SK-N-SH treated with all-trans-retinoic acid at 6 μM for 48 hours (cell line): ENCODE results near the gene PSME1.

Experiments
- ATAC-seq: fragments of 200-7000 bp; cut with Tn5 transposase; 3 replicates; pipeline ENCODE4 v1.9.1; 2020; ENCODE audit warnings: mild to moderate bottlenecking, moderate library complexity
- ARNTL ChIP-seq: fragments of 450-650 bp; formaldehyde crosslinking; IDR thresholded peaks from 2 replicates; pipeline ENCODE4 v1.5.0; 2020; ENCODE audit warnings: low read depth, mild to moderate bottlenecking, moderate library complexity, borderline replicate concordance
- BACH2 ChIP-seq: fragments of 250-450 bp; sonication (Bioruptor Pico); IDR thresholded peaks from 2 replicates; pipeline ENCODE4 v1.9.0; 2021; ENCODE audit warnings: mild to moderate bottlenecking, borderline replicate concordance
- CSDC2 ChIP-seq: fragments of 250-450 bp; sonication (Bioruptor Pico); IDR thresholded peaks from 2 replicates; pipeline ENCODE4 v1.5.0; 2020; ENCODE audit warnings: mild to moderate bottlenecking, moderate library complexity
- ESRRG ChIP-seq: fragments of 250-450 bp; sonication (Bioruptor Pico); IDR thresholded peaks from 2 replicates; pipeline ENCODE4 v1.6.1; 2021; ENCODE audit warnings: mild to moderate bottlenecking
- GLIS3 ChIP-seq: fragments of 250-450 bp; sonication (Bioruptor Pico); IDR thresholded peaks from 2 replicates; pipeline ENCODE4 v1.5.0; 2020; ENCODE audit warnings: mild to moderate bottlenecking, moderate library complexity
- ISL1 ChIP-seq: fragments of 250-450 bp; sonication (Bioruptor Pico); IDR thresholded peaks from 2 replicates; pipeline ENCODE4 v2.1.2; 2022; ENCODE audit warnings: mild to moderate bottlenecking, moderate library complexity
- OSR1 ChIP-seq: fragments of 250-450 bp; sonication (Bioruptor Pico); IDR thresholded peaks from 2 replicates; pipeline ENCODE4 v1.8.0; 2022; ENCODE audit warnings: moderate library complexity, mild to moderate bottlenecking, inconsistent platforms
- PPARA ChIP-seq: fragments of 250-450 bp; sonication (Bioruptor Pico); IDR thresholded peaks from 2 replicates; pipeline ENCODE4 v1.5.0; 2020; ENCODE audit warnings: mild to moderate bottlenecking, borderline replicate concordance
- RARB ChIP-seq: fragments of 250-450 bp; sonication (Bioruptor Pico); IDR thresholded peaks from 2 replicates; pipeline ENCODE4 v1.8.0; 2021; ENCODE audit warnings: mild to moderate bottlenecking, moderate library complexity
- SNAI2 ChIP-seq: fragments of 250-450 bp; sonication (Bioruptor Pico); IDR thresholded peaks from 2 replicates; pipeline ENCODE4 v1.5.0; 2020; ENCODE audit warnings: mild to moderate bottlenecking, moderate library complexity
- TOX ChIP-seq: fragments of 250-450 bp; sonication (Bioruptor Pico); IDR thresholded peaks from 2 replicates; pipeline ENCODE4 v1.8.0; 2021; ENCODE audit warnings: mild to moderate bottlenecking, moderate library complexity, borderline replicate concordance
- ZC3H10 ChIP-seq: fragments of 250-450 bp; sonication (Bioruptor Pico); IDR thresholded peaks from 2 replicates; pipeline ENCODE4 v1.5.1; 2021; ENCODE audit warnings: mild to moderate bottlenecking, moderate library complexity
- ZFP3 ChIP-seq: fragments of 250-450 bp; sonication (Bioruptor Pico); IDR thresholded peaks from 2 replicates; pipeline ENCODE4 v1.5.0; 2020; ENCODE audit warnings: mild to moderate bottlenecking, moderate library complexity
- ZFP30 ChIP-seq: fragments of 450-650 bp; formaldehyde crosslinking; IDR thresholded peaks from 2 replicates; pipeline ENCODE4 v1.5.0; 2022; ENCODE audit warnings: mild to moderate bottlenecking, moderate library complexity
- ZNF8 ChIP-seq: fragments of 450-650 bp; formaldehyde crosslinking; IDR thresholded peaks from 2 replicates; pipeline ENCODE4 v1.5.0; 2020; ENCODE audit warnings: mild to moderate bottlenecking, moderate library complexity
- TF ChIP-seq, protein P1 (sequence below): fragments of 250-450 bp; sonication (Bioruptor Pico); IDR thresholded peaks from 2 replicates; pipeline ENCODE4 v1.8.0; 2021; ENCODE audit warnings: low read depth, mild to moderate bottlenecking, moderate library complexity, borderline replicate concordance
- TF ChIP-seq, protein P2 (sequence below): fragments of 250-450 bp; sonication (Bioruptor Pico); IDR thresholded peaks from 2 replicates; pipeline ENCODE4 v1.5.1; 2021; ENCODE audit warnings: mild to moderate bottlenecking, moderate library complexity
- TF ChIP-seq, protein P3 (sequence below): fragments of 250-450 bp; sonication (Bioruptor Pico); IDR thresholded peaks from 2 replicates; pipeline ENCODE4 v1.5.0; 2020; ENCODE audit warnings: mild to moderate bottlenecking, moderate library complexity
- TF ChIP-seq, protein P4 (sequence below): fragments of 250-450 bp; sonication (Bioruptor Pico); IDR thresholded peaks from 2 replicates; pipeline ENCODE4 v1.8.0; 2020; ENCODE audit warnings: mild to moderate bottlenecking, moderate library complexity, borderline replicate concordance
- TF ChIP-seq, protein P5 (sequence below): fragments of 250-450 bp; sonication (Bioruptor Pico); IDR thresholded peaks from 2 replicates; pipeline ENCODE4 v1.5.1; 2020; ENCODE audit warnings: low read depth, mild to moderate bottlenecking, moderate library complexity

The PSME1 gene

DNA sequence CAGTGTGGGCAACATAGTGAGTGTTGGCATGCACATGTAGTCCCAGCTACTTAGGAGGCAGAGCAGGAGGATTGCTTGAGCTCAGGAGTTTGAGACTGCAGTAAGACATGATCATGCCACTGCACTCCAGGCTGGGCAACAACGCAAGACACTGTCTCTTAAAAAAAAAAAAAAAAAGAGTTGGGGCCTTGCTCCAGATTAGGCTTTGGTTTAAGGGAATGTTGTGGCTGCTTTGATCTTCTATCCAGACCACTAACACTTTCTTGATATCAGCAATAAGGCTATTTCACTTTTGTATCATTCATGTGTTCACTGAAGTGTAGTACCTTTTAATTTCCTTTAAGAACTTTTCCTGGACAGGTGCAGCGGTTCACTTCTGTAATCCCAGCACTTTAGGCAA is 8.3 kb upstream of the PSME1 start:
- ATAC-seq, result no peak
- TF ChIP-seq ZFP30 (CRISPR knock-in tag), result no peak
- no peak for TF ChIP-seq ARNTL (CRISPR knock-in tag)
- TF ChIP-seq GLIS3 (CRISPR knock-in tag), result no peak
- TF ChIP-seq ZFP3, result no peak
- TF ChIP-seq ZNF8 (CRISPR knock-in tag), result no peak
- TF ChIP-seq, protein P1, sequence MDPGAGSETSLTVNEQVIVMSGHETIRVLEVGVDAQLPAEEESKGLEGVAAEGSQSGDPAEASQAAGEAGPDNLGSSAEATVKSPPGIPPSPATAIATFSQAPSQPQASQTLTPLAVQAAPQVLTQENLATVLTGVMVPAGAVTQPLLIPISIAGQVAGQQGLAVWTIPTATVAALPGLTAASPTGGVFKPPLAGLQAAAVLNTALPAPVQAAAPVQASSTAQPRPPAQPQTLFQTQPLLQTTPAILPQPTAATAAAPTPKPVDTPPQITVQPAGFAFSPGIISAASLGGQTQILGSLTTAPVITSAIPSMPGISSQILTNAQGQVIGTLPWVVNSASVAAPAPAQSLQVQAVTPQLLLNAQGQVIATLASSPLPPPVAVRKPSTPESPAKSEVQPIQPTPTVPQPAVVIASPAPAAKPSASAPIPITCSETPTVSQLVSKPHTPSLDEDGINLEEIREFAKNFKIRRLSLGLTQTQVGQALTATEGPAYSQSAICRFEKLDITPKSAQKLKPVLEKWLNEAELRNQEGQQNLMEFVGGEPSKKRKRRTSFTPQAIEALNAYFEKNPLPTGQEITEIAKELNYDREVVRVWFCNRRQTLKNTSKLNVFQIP (CRISPR knock-in tag), result no peak
- no peak for TF ChIP-seq OSR1 (CRISPR knock-in tag)
- TF ChIP-seq PPARA, result no peak

DNA sequence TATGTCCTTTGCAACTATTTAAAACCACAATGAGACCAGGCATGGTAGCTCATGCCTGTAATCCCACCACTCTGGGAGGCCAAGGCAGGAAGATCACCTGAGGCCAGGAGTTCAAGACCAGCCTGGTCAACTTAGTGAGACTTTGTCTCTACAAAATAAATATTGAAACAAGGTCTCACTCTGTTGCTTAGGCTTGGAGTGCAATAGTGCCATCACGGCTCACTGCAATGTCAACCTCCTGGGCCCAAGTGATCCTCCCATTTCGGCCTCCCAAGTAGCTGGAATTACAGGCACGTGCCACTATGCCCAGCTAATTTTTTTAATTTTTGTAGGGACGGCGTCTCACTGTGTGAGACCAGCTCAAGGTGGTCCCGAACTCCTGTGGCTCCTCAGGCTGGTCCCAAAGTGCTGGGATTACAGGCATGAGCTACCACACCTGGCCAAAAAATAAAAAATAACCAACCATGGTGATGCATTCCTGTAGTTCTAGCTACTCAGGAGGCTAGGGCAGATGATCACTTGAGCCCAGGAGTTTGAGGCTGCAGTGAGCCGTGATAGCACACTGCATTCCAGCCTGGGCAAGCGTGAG is 6.5 kb upstream of the PSME1 start:
- TF ChIP-seq BACH2 (CRISPR knock-in tag) (no peak), RARB (CRISPR knock-in tag) (no peak), TOX (no peak), CSDC2 (CRISPR knock-in tag) (no peak), OSR1 (CRISPR knock-in tag) (no peak)
- TF ChIP-seq, all 23 proteins: peak for 0
- no peak for ATAC-seq

DNA sequence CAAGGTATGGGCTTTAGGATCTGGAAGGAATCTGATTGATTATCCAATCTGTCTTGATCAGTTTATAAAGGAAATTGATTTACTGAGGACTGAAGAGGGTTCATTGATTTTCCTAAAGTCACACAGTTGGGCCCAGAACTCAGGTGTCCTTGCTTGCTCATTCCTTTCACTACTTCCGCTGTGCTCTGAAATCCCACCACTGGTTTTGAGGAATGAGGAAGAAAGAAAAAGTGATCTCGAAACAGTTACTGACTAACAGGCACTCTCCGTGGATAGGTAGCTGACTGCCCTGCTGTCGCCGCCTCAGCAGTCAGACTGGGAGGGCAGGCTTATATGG is 5.6 kb upstream of the PSME1 start, which contains the start of gene FITM1:
Gene FITM1, plus strand, starts transcription at position 280 of the 337 bp plus-strand sequence. CDS start 905 bp downstream, outside the sequence.
- ATAC-seq, result no peak
- TF ChIP-seq OSR1 (CRISPR knock-in tag) (no peak), ZC3H10 (CRISPR knock-in tag) (no peak), ESRRG (CRISPR knock-in tag) (no peak), ARNTL (CRISPR knock-in tag) (no peak), RARB (CRISPR knock-in tag) (no peak), SNAI2 (CRISPR knock-in tag) (no peak), PPARA (no peak), TOX (no peak), ZNF8 (CRISPR knock-in tag) (no peak), ISL1 (no peak)
- TF ChIP-seq, protein P2, sequence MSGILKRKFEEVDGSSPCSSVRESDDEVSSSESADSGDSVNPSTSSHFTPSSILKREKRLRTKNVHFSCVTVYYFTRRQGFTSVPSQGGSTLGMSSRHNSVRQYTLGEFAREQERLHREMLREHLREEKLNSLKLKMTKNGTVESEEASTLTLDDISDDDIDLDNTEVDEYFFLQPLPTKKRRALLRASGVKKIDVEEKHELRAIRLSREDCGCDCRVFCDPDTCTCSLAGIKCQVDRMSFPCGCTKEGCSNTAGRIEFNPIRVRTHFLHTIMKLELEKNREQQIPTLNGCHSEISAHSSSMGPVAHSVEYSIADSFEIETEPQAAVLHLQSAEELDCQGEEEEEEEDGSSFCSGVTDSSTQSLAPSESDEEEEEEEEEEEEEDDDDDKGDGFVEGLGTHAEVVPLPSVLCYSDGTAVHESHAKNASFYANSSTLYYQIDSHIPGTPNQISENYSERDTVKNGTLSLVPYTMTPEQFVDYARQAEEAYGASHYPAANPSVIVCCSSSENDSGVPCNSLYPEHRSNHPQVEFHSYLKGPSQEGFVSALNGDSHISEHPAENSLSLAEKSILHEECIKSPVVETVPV (CRISPR knock-in tag), result no peak
- TF ChIP-seq, protein P3, sequence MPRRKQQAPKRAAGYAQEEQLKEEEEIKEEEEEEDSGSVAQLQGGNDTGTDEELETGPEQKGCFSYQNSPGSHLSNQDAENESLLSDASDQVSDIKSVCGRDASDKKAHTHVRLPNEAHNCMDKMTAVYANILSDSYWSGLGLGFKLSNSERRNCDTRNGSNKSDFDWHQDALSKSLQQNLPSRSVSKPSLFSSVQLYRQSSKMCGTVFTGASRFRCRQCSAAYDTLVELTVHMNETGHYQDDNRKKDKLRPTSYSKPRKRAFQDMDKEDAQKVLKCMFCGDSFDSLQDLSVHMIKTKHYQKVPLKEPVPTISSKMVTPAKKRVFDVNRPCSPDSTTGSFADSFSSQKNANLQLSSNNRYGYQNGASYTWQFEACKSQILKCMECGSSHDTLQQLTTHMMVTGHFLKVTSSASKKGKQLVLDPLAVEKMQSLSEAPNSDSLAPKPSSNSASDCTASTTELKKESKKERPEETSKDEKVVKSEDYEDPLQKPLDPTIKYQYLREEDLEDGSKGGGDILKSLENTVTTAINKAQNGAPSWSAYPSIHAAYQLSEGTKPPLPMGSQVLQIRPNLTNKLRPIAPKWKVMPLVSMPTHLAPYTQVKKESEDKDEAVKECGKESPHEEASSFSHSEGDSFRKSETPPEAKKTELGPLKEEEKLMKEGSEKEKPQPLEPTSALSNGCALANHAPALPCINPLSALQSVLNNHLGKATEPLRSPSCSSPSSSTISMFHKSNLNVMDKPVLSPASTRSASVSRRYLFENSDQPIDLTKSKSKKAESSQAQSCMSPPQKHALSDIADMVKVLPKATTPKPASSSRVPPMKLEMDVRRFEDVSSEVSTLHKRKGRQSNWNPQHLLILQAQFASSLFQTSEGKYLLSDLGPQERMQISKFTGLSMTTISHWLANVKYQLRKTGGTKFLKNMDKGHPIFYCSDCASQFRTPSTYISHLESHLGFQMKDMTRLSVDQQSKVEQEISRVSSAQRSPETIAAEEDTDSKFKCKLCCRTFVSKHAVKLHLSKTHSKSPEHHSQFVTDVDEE (CRISPR knock-in tag), result no peak
- TF ChIP-seq, protein P1 (CRISPR knock-in tag), result no peak
- TF ChIP-seq, protein P4, sequence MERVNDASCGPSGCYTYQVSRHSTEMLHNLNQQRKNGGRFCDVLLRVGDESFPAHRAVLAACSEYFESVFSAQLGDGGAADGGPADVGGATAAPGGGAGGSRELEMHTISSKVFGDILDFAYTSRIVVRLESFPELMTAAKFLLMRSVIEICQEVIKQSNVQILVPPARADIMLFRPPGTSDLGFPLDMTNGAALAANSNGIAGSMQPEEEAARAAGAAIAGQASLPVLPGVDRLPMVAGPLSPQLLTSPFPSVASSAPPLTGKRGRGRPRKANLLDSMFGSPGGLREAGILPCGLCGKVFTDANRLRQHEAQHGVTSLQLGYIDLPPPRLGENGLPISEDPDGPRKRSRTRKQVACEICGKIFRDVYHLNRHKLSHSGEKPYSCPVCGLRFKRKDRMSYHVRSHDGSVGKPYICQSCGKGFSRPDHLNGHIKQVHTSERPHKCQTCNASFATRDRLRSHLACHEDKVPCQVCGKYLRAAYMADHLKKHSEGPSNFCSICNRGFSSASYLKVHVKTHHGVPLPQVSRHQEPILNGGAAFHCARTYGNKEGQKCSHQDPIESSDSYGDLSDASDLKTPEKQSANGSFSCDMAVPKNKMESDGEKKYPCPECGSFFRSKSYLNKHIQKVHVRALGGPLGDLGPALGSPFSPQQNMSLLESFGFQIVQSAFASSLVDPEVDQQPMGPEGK, result no peak
- TF ChIP-seq, protein P5, sequence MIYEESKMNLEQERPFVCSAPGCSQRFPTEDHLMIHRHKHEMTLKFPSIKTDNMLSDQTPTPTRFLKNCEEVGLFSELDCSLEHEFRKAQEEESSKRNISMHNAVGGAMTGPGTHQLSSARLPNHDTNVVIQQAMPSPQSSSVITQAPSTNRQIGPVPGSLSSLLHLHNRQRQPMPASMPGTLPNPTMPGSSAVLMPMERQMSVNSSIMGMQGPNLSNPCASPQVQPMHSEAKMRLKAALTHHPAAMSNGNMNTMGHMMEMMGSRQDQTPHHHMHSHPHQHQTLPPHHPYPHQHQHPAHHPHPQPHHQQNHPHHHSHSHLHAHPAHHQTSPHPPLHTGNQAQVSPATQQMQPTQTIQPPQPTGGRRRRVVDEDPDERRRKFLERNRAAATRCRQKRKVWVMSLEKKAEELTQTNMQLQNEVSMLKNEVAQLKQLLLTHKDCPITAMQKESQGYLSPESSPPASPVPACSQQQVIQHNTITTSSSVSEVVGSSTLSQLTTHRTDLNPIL (CRISPR knock-in tag), result no peak
